ENCODE measurements around the gene KCNH1.
"Not testable (repeated sequence)": the region's sequence is repeated elsewhere in the genome, so short reads cannot be mapped to it uniquely, and the experiment has no call there.

The KCNH1 gene

DNA sequence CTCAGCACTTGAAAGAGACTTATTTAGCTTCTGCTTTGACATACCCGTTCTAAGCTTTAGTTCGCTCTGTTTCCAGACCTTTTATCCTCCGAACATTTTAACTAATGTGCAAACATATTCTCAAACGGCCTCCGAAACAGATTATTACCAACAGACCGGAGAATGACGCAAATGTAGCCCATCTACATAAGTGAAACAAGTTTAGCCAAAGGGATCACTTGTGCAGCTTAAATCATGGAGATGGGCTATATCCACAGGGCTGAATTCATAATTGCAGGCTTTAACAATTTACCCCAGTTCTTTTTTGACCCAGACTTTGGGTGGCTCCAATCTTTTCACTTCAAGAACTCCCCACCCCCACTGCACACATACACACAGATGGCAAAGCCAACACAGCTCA lies 119.7 kb downstream of the KCNH1 start:
- Histone ChIP-seq H3K9me3 (no peaks in the 10 kb centered on the region), H3K36me3 (replicated peaks) (no peaks in the 10 kb centered on the region), H3K4me3 (no peak overlapping the region), H3K27me3 (ENCODE audit: low read depth) (no peaks in the 10 kb centered on the region), H3K4me1 (no peaks in the 10 kb centered on the region)
- DNase-seq (ENCODE audit: low spot score in 2 of 2) = no peak
- in situ Hi-C loops (cut with MboI; ENCODE audit: low sequenced_read_pairs) = no loop called here

DNA sequence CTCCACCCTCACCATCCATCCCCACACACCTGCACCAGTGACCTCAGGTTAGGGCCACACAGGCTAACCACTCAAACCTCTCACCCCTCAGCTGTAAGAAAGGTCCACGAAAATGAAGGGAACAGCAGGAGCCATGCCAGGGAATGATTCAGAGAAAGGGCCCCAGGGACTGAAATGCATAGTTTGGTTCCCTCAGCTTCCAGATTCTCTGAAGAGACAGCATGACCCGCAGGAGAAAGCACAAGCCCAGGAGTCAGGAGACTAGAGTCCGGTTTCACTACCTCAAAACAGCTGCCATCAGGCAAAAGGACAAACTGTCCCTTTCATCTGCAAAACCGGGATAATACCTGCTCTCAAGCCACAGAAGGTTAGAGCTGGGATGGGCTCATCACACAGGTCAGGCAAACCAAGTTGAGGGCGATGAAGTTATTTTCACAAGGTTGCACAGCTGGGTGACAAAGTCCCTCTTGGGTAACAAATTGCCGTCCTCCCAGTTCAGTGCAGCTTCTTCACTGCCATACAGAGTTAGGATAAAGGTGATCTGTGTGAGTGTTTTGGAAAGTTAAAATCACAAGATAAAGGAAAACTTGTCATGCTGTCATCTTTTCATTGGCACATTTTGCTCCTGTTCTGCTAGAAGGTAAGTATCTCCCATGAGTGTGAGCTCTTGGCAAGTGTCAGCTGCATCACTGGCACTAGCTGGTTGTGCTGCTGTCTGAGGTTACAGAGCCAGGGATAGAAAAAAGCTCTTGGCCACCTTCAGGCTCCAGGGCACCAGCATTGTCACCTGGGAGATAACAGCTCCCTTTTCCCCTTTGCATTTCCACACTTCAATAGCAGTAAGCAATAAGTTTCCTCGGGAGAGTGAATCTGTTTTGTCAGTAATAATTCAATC lies 120.4 kb downstream of the KCNH1 start:
- Histone ChIP-seq H3K27me3 (ENCODE audit: low read depth) (no peaks in the 10 kb centered on the region), H3K9me3 (no peaks in the 10 kb centered on the region), H3K4me3 (no peak overlapping the region), H3K36me3 (replicated peaks) (no peaks in the 10 kb centered on the region), H3K4me1 (no peaks in the 10 kb centered on the region)
- DNase-seq (ENCODE audit: low spot score in 2 of 2) = no peak
- in situ Hi-C loops (cut with MboI; ENCODE audit: low sequenced_read_pairs) = no loop called here

DNA sequence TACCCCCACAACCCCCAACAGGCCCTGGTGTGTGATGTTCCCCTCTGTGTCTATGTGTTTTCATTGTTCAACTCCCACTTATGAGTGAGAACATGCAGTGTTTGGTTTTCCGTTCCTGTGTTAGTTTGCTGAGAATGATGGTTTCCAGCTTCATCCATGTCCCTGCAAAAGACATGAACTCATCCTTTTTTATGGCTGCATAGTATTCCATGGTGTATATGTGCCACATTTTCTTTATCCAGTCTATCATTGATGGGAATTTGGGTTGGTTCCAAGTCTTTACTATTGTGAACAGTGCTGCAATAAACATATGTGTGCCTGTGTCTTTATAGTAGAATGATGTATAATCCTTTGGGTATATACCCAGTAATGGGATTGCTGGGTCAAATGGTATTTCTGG lies 122.8 kb downstream of the KCNH1 start:
- in situ Hi-C loops (cut with MboI; ENCODE audit: low sequenced_read_pairs); H3K27me3 ChIP-seq (ENCODE audit: low read depth); H3K36me3 ChIP-seq (replicated peaks); H3K4me3 ChIP-seq; H3K9me3 ChIP-seq; H3K4me1 ChIP-seq; DNase-seq (ENCODE audit: low spot score in 2 of 2): not testable (repeated sequence)

- no peaks in the 10 kb centered on the region for H3K27me3 ChIP-seq (ENCODE audit: low read depth)
- H3K4me3 ChIP-seq = no peak overlapping the region
- H3K36me3 ChIP-seq (replicated peaks) = no peaks in the 10 kb centered on the region
- no peaks in the 10 kb centered on the region for H3K9me3 ChIP-seq
- H3K4me1 ChIP-seq = no peaks in the 10 kb centered on the region
- in situ Hi-C loops (cut with MboI; ENCODE audit: low sequenced_read_pairs) = no loop called here
- no peak for DNase-seq (ENCODE audit: low spot score in 2 of 2)
Observed at GRCh38 chr1:211009944-211010343, 124.0 kb downstream of the KCNH1 start.

DNA sequence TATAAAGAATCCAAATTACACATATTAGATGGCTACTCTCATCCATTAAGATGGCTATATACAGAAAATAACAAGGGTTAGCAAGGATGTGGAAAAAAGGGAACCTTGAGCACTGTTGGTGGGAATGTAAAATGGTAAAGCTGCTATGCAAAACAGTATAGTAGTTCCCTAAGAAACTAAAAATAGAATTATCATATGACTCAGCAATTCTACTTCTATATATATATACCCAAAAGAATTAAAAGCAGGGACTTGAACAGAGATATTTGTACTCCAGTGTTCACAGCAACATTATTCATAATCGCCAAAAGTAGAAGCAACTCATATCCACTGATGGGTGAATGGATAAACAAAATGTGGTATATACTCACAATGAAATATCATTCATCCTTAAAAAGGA lies 126.1 kb downstream of the KCNH1 start:
- no peak for DNase-seq (ENCODE audit: low spot score in 2 of 2)
- H3K9me3 ChIP-seq = no peaks in the 10 kb centered on the region
- in situ Hi-C loops (cut with MboI; ENCODE audit: low sequenced_read_pairs) = no loop called here
- H3K4me1 ChIP-seq = no peaks in the 10 kb centered on the region
- no peak overlapping the region for H3K4me3 ChIP-seq
- H3K27me3 ChIP-seq (ENCODE audit: low read depth) = no peaks in the 10 kb centered on the region
- no peaks in the 10 kb centered on the region for H3K36me3 ChIP-seq (replicated peaks)

GRCh38 chr1:210995931-210996330 lies 138.0 kb downstream of the KCNH1 start:
- DNase-seq (ENCODE audit: low spot score in 2 of 2); H3K9me3 ChIP-seq; H3K27me3 ChIP-seq (ENCODE audit: low read depth); H3K36me3 ChIP-seq (replicated peaks); H3K4me1 ChIP-seq; H3K4me3 ChIP-seq; in situ Hi-C loops (cut with MboI; ENCODE audit: low sequenced_read_pairs): not testable (repeated sequence)

DNA sequence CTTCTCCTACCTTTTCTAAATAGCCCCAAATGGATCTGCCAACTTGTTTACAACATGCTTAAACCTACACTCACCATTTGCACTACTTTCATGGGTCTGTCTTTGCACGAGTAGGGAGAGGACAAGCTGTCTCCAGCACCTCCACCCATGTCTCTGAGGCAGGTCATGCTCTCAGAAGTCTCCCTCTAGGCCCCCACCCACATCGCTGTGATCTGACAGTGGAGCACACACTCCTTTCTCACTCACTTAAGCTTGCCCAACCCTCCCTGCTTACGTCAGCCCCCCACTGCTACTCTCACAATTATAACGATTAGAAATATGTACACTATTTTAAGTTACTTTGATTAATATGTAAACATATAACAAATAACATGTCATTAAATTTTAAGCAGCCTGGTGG lies 141.1 kb downstream of the KCNH1 start:
- in situ Hi-C loops (cut with MboI; ENCODE audit: low sequenced_read_pairs) = no loop called here
- no peaks in the 10 kb centered on the region for H3K4me1 ChIP-seq
- H3K36me3 ChIP-seq (replicated peaks) = no peaks in the 10 kb centered on the region
- H3K4me3 ChIP-seq = no peak overlapping the region
- peaks cover 3% of the 10 kb centered on the region; the same call in 1 of the 2 replicates for H3K27me3 ChIP-seq (ENCODE audit: low read depth)
- DNase-seq (ENCODE audit: low spot score in 2 of 2) = no peak
- no peaks in the 10 kb centered on the region for H3K9me3 ChIP-seq

DNA sequence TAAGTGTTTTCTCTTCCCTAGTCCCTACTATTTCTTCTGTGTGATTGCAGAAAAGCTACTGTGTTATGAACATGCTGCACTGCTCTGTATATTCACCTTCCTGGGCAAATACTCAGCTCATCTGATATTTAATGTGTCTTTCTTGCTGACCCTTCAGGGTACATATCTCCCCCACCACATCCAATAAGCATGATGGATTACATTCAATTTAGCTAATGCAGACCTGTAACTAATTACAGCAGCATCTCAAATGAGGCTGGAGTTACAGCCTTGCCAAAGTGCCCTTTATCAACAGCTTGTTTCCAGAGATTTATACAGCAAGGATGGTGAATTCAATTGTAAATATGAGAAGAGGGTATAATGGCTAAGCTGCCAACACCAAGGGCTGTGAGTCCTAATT lies 144.0 kb downstream of the KCNH1 start:
- Histone ChIP-seq H3K36me3 (replicated peaks) (no peaks in the 10 kb centered on the region), H3K27me3 (ENCODE audit: low read depth) (peaks cover 3% of the 10 kb centered on the region; the same call in 1 of the 2 replicates), H3K9me3 (no peaks in the 10 kb centered on the region), H3K4me3 (no peak overlapping the region), H3K4me1 (no peaks in the 10 kb centered on the region)
- in situ Hi-C loops (cut with MboI; ENCODE audit: low sequenced_read_pairs) = no loop called here
- DNase-seq (ENCODE audit: low spot score in 2 of 2) = no peak

GRCh38 chr1:210981490-210981889 lies 152.5 kb downstream of the KCNH1 start:
- no peak overlapping the region for H3K4me3 ChIP-seq
- no peaks in the 10 kb centered on the region for H3K9me3 ChIP-seq
- H3K27me3 ChIP-seq (ENCODE audit: low read depth) = no peaks in the 10 kb centered on the region
- in situ Hi-C loops (cut with MboI; ENCODE audit: low sequenced_read_pairs) = no loop called here
- no peak for DNase-seq (ENCODE audit: low spot score in 2 of 2)
- no peaks in the 10 kb centered on the region for H3K36me3 ChIP-seq (replicated peaks)
- H3K4me1 ChIP-seq = no peaks in the 10 kb centered on the region

DNA sequence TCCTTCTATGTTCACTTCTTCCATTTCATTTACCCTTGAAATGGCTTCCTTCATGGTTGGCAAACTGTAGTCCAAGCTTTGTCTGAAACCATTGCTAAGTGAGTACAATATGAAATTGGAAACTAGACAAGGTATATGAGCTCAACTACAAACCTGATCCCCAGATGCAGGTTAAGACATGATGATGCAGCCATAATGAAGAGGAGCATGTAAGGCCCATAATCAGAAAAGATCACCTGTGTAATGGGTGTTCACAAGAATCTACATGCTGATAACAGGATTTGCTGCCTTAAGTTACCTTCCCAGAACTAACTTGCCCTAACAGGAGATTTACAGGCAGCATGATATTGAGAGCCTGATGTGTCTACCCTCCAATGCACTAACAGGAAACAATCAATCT lies 153.9 kb downstream of the KCNH1 start:
- Histone ChIP-seq H3K4me3 (no peak overlapping the region), H3K27me3 (ENCODE audit: low read depth) (no peaks in the 10 kb centered on the region), H3K4me1 (no peaks in the 10 kb centered on the region), H3K9me3 (no peaks in the 10 kb centered on the region), H3K36me3 (replicated peaks) (no peaks in the 10 kb centered on the region)
- in situ Hi-C loops (cut with MboI; ENCODE audit: low sequenced_read_pairs) = no loop called here
- no peak for DNase-seq (ENCODE audit: low spot score in 2 of 2)

GRCh38 chr1:210978974-210979354 lies 155.0 kb downstream of the KCNH1 start:
- no peaks in the 10 kb centered on the region for H3K9me3 ChIP-seq
- H3K36me3 ChIP-seq (replicated peaks) = no peaks in the 10 kb centered on the region
- no peak overlapping the region for H3K4me3 ChIP-seq
- H3K4me1 ChIP-seq = no peaks in the 10 kb centered on the region
- no peaks in the 10 kb centered on the region for H3K27me3 ChIP-seq (ENCODE audit: low read depth)
- in situ Hi-C loops (cut with MboI; ENCODE audit: low sequenced_read_pairs) = no loop called here
- no peak for DNase-seq (ENCODE audit: low spot score in 2 of 2)

- no peak for DNase-seq (ENCODE audit: low spot score in 2 of 2)
- no peaks in the 10 kb centered on the region for H3K9me3 ChIP-seq
- H3K4me3 ChIP-seq = no peak overlapping the region
- H3K27me3 ChIP-seq (ENCODE audit: low read depth) = no peaks in the 10 kb centered on the region
- no peaks in the 10 kb centered on the region for H3K36me3 ChIP-seq (replicated peaks)
- in situ Hi-C loops (cut with MboI; ENCODE audit: low sequenced_read_pairs) = no loop called here
- H3K4me1 ChIP-seq = no peaks in the 10 kb centered on the region
Observed at GRCh38 chr1:210978316-210978973, 155.5 kb downstream of the KCNH1 start.

GRCh38 chr1:210951279-210951678 lies 182.7 kb downstream of the KCNH1 start:
- no peaks in the 10 kb centered on the region for H3K4me1 ChIP-seq
- no peaks in the 10 kb centered on the region for H3K27me3 ChIP-seq (ENCODE audit: low read depth)
- in situ Hi-C loops (cut with MboI; ENCODE audit: low sequenced_read_pairs) = no loop called here
- H3K4me3 ChIP-seq = no peak overlapping the region
- DNase-seq (ENCODE audit: low spot score in 2 of 2) = no peak
- no peaks in the 10 kb centered on the region for H3K9me3 ChIP-seq
- H3K36me3 ChIP-seq (replicated peaks) = no peaks in the 10 kb centered on the region

DNA sequence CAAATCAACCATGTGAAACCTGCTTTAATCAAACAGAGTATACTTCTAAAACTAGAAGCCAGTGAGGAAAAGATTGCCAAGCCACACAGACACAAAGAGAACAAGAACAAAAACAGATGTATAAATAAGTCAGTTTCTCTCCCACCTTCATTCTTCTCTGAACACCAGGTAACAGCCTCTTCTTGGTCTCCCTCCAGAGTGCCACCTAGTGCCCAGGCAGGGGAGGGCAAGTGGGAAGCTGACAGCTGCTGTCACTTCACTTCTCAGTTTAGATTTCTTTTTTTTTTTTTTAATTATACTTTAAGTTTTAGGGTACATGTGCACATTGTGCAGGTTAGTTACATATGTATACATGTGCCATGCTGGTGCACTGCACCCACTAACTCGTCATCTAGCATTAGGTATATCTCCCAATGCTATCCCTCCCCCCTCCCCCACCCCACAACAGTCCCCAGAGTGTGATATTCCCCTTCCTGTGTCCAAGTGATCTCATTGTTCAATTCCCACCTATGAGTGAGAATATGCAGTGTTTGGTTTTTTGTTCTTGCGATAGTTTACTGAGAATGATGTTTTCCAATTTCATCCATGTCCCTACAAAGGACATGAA lies 183.9 kb downstream of the KCNH1 start:
- H3K4me1 ChIP-seq; H3K4me3 ChIP-seq; H3K36me3 ChIP-seq (replicated peaks); in situ Hi-C loops (cut with MboI; ENCODE audit: low sequenced_read_pairs); H3K27me3 ChIP-seq (ENCODE audit: low read depth); H3K9me3 ChIP-seq: not testable (repeated sequence)
- DNase-seq (ENCODE audit: low spot score in 2 of 2) = peak; percentile 22 to 76
